Epithelial cell of esophagus (primary cell): ENCODE measurements around the gene APBB1.

Source experiments
- DNase-seq: peaks from one replicate; pipeline ENCODE4 v3.0.0; 2010; ENCODE audit warnings: low read depth
- H3K4me3 ChIP-seq: 2 replicates; pipeline ENCODE4 v1.5.1; 2011; ENCODE audit warnings: mild to moderate bottlenecking, low read length, control low read depth
- TF ChIP-seq, protein P1 (sequence below): IDR thresholded peaks from 2 replicates; pipeline ENCODE4 v1.5.1; 2011; ENCODE audit warnings: low read depth, mild to moderate bottlenecking, low read length, control low read depth, inconsistent platforms; ENCODE audit not compliant: insufficient read depth; ENCODE audit errors: missing control alignments

The APBB1 gene

DNA sequence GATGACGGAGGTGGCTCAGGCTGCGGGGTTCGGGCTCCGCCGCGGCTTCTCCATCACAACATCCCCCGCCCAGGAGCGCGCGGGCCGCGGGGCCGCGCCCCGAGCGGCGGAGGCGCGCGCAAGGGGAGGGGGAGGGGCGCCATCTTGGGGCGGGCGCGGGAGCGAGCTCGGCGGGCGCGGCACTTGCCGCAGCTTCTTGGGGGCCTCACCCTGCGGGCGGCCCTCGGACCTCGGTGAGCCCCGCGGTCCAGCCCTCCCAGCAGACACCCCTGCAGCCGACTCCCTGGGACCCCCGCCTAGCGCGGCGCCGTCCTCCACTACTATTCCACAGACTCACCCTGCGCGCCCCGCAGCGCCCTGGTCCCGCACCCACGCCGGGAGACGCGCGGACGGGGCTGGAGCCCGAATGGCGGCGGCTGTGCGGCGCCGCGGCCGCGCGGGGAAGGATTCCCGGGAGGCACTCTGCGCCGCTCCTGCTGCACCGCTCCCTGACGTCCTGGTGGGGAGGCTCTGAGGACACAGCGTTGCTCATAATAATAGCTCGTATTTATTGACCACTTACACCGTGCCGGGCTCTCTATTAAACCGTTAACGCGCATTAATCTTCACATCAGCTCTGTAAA is at the start of gene APBB1:
TSS of gene APBB1 (minus strand) at position 86 of the 623 bp plus-strand sequence. CDS start 7,747 bp downstream, outside the sequence.
- peak within 1 kb of the TSS; percentile 51 for H3K4me3 ChIP-seq
- peak; percentile 39 for DNase-seq
- TF ChIP-seq, protein P1, sequence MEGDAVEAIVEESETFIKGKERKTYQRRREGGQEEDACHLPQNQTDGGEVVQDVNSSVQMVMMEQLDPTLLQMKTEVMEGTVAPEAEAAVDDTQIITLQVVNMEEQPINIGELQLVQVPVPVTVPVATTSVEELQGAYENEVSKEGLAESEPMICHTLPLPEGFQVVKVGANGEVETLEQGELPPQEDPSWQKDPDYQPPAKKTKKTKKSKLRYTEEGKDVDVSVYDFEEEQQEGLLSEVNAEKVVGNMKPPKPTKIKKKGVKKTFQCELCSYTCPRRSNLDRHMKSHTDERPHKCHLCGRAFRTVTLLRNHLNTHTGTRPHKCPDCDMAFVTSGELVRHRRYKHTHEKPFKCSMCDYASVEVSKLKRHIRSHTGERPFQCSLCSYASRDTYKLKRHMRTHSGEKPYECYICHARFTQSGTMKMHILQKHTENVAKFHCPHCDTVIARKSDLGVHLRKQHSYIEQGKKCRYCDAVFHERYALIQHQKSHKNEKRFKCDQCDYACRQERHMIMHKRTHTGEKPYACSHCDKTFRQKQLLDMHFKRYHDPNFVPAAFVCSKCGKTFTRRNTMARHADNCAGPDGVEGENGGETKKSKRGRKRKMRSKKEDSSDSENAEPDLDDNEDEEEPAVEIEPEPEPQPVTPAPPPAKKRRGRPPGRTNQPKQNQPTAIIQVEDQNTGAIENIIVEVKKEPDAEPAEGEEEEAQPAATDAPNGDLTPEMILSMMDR = no peak

DNA sequence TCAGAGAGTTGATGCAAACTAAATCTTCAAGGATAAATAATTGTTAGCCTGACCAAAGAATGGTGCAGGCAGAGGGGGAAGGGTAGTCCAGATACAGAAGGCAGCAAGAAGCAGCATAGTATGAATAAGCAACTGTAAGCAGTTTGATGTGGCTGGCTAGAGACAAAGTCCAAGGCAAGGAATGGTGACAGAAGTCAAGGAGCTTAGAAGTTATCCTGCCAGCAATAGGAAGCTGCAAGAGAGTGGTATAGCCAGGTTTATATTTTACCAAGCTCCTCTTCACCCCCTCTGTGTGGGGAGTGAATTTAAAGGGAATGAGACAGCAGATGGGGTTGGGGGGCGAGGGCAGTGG is 40.2 kb upstream of the APBB1 start:
- H3K4me3 ChIP-seq = no peak overlapping the region
- TF ChIP-seq, protein P1 = no peak
- no peak for DNase-seq

DNA sequence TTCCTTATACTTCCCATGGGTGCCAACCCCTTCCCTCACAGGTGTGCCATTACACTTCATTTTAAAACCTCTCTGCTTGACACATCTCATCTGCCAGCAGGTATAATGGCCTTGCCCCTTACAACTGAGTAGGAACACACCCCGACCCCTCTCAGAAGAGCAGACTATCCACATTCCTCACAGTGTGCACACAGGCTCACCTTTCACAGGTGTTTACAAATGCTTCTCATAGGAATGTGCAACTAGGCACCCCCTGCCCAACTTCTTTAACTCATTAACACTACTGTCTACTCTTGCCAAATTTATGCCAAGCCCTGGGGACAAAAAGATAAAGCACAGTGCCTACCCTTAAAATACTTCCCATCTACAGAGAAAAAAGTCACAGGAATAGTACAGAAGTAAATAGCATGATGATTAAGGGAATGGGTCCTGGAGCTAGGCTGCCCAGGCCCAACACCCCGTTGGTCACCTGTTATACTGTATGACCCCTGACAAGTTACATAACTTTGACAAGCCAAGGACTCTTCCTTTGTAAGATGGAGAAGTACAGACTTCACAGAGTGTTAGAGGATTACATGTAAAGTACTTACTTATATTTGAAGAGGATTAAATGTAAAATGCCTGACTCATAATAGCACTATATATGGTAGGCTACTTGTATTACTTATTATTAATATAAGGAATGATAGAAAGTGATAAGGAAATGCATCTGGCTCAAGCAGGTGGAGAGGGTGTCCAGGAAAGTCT is 39.6 kb upstream of the APBB1 start:
- H3K4me3 ChIP-seq = no peak overlapping the region
- TF ChIP-seq, protein P1 = no peak
- DNase-seq = no peak

DNA sequence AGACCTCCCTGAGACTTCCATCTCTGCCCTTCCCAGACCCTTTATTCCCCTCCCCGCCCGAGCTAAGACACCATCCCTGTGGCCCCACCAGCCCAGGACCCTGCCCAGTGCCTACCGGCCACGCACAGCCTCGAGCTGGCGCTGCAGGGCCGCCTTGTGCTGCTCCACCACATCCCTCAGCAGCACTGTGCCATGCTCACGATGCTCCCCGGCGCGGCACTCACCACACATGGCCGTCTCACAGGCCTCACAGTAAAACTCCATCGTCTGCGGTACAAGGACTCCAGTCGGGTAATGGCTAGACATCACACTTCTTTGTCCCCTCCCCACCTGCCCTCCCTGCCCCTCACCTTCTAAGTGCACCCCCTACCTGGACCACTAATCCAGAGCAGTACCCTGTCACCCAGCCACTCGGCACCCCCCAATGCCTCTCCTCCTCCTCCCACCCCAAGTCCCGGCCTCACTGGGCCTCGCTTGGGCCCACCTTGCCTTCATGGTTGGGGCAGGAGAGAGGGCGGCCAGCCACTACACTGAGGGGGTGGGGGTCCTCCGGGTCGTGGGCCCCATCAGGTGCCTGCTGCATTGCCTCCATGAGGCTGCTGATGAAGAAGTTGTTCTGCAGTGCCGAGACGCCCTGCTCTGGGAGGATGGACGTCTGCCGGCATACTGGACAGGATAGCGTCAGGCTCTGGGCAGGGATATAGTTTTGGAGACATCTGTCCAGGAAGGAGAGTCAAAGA is 38.9 kb upstream of the APBB1 start:
- H3K4me3 ChIP-seq = no peak overlapping the region
- DNase-seq = no peak
- TF ChIP-seq, protein P1 = no peak

DNA sequence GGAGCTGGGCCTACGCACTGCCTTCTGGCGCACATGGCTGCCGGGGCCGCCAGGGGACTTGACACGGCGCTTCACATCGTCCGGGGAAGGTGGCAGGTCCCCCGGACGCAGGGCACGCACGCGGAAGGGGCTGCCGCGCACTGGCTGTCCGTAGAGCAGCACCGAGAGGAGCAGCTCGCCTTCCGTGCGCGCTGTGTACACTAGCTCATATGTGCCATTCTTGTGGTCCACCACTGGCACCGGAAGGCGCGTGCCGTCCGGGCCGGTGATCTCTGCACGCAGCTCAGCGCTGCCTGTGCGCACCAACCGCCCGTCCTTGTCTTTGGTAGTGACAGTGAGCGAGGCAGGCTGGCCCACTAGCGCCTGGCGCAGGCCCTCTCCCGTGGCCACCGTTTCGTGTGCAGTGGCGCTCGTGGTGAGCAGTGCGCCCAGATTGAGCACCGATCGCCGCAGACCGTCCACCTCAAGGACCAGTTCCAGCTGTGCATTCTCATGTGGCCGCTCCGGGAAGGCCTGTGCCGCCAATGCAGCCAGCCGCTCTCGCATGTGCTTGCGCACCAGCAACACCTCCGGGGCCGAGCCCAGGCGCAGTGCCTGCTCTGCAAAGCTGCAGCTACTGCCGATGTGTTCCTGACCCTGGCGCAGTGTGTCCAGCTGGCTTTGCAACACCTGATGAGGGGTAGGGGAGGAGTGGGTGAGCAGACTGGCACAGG is 37.6 kb upstream of the APBB1 start:
- DNase-seq = no peak
- no peak overlapping the region for H3K4me3 ChIP-seq
- TF ChIP-seq, protein P1 = no peak

DNA sequence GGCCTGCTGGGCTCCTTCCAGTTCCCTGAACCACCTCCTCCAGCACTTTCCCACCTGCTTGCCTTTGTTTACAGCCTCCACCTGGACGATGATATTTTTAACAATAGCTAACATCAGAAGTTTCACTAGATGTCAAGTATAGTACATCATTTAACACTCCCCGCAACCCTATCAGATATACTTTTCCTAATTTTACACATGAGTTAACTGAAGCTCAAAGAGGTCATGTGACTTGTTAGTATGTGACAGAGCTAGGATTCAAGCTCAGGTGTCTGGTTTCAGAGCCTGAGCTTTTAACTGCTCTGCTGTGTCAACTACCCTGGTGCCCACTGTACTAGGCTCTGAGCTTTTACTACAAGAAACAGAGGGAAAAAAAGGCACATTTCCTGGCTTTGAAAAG is 36.2 kb upstream of the APBB1 start:
- no peak overlapping the region for H3K4me3 ChIP-seq
- TF ChIP-seq, protein P1 = no peak
- DNase-seq = no peak
